Osteocyte (in vitro differentiated cells): Measurements from ENCODE around the gene DIRAS1. TPM values are rescaled to one million over a fixed set of nuclear protein-coding genes. Genes with fewer than 3 reads are reported as not detected.

Experiments used
- DNase-seq: peaks from one replicate; pipeline ENCODE4 v3.0.0; 2021; ENCODE audit warnings: mixed read lengths; ENCODE audit not compliant: unreplicated experiment; ENCODE audit errors: extremely low spot score
- H3K27ac Mint-ChIP-seq: one replicate; pipeline ENCODE4 v1.8.0; 2021; ENCODE audit warnings: mild to moderate bottlenecking, mixed read lengths; ENCODE audit not compliant: unreplicated experiment
- H3K27me3 Mint-ChIP-seq: one replicate; pipeline ENCODE4 v1.8.0; 2021; ENCODE audit warnings: mixed read lengths; ENCODE audit not compliant: unreplicated experiment
- H3K36me3 Mint-ChIP-seq: one replicate; pipeline ENCODE4 v1.8.0; 2021; ENCODE audit warnings: mixed read lengths; ENCODE audit not compliant: unreplicated experiment
- H3K4me1 Mint-ChIP-seq: one replicate; pipeline ENCODE4 v1.8.0; 2021; ENCODE audit warnings: mixed read lengths; ENCODE audit not compliant: unreplicated experiment
- H3K4me3 Mint-ChIP-seq: one replicate; pipeline ENCODE4 v1.8.0; 2021; ENCODE audit warnings: mild to moderate bottlenecking, moderate library complexity, mixed read lengths; ENCODE audit not compliant: unreplicated experiment
- H3K9me3 Mint-ChIP-seq: one replicate; pipeline ENCODE4 v1.8.0; 2021; ENCODE audit warnings: mixed read lengths; ENCODE audit not compliant: unreplicated experiment
- total RNA-seq: library from RNA; stranded (reverse); gene quantifications from 2 replicates; pipeline ENCODE4 v1.2.1, GENCODE V29; 2021
- TF ChIP-seq, protein P1 (sequence below): fragments of 200-600 bp; sonication (generic); IDR thresholded peaks from 2 replicates; pipeline ENCODE4 v1.5.0; 2021; ENCODE audit warnings: antibody characterized with exemption, mild to moderate bottlenecking, moderate library complexity

The DIRAS1 gene
- total RNA-seq, 1 donor from 2014 or later, result 5.8 TPM

DNA sequence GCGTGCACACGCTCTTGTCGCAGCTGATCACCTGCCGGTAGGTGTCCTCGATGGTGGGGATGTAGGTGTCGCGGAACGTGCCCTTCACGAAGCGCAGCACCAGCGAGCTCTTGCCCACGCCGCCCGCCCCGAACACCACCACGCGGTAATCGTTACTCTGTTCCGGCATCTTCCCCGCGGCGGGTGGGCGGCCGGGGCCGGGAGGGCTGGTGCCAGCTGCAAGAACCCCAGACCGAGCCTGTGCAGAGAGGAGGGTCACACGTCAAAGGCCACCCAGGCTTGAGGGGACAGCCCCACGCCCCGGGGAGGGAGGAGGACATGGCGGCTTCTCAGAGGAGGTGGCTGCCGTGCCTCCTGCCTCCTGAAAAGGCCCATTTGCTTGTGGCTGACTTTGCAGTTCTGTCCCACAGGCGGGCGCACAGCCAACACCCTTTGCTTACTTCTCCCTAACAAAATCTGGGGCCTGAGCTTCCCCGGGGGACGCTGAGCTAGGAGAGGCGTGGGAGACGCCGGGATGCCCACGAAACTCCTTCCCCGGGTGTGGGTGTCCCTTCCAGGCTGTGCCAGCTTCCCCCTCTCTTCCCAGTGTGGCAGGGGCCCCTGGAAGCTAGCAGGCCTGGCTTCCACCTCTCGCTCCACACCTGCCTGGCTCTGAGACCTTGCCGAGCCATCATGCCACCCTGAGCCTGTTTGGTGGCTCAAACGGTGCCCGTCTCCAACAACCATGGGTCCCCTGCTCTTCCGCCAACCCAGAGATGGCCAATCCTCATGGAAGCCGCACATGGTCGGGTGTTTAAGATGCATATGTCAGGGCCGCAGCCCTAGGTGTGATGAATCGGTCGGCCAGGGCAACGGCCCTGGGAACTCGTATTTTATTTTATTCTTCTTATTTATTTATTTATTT is 3.3 kb downstream of the DIRAS1 start:
- no peak for DNase-seq
- Mint-ChIP-seq H3K4me3 (no peak overlapping the region), H3K4me1 (peaks cover 17% of the 10 kb centered on the region), H3K9me3 (peaks cover 11% of the 10 kb centered on the region), H3K36me3 (peaks cover 3% of the 10 kb centered on the region), H3K27me3 (no peaks in the 10 kb centered on the region), H3K27ac (no peak overlapping the region)
- TF ChIP-seq, protein P1, sequence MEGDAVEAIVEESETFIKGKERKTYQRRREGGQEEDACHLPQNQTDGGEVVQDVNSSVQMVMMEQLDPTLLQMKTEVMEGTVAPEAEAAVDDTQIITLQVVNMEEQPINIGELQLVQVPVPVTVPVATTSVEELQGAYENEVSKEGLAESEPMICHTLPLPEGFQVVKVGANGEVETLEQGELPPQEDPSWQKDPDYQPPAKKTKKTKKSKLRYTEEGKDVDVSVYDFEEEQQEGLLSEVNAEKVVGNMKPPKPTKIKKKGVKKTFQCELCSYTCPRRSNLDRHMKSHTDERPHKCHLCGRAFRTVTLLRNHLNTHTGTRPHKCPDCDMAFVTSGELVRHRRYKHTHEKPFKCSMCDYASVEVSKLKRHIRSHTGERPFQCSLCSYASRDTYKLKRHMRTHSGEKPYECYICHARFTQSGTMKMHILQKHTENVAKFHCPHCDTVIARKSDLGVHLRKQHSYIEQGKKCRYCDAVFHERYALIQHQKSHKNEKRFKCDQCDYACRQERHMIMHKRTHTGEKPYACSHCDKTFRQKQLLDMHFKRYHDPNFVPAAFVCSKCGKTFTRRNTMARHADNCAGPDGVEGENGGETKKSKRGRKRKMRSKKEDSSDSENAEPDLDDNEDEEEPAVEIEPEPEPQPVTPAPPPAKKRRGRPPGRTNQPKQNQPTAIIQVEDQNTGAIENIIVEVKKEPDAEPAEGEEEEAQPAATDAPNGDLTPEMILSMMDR, result no peak

DNA sequence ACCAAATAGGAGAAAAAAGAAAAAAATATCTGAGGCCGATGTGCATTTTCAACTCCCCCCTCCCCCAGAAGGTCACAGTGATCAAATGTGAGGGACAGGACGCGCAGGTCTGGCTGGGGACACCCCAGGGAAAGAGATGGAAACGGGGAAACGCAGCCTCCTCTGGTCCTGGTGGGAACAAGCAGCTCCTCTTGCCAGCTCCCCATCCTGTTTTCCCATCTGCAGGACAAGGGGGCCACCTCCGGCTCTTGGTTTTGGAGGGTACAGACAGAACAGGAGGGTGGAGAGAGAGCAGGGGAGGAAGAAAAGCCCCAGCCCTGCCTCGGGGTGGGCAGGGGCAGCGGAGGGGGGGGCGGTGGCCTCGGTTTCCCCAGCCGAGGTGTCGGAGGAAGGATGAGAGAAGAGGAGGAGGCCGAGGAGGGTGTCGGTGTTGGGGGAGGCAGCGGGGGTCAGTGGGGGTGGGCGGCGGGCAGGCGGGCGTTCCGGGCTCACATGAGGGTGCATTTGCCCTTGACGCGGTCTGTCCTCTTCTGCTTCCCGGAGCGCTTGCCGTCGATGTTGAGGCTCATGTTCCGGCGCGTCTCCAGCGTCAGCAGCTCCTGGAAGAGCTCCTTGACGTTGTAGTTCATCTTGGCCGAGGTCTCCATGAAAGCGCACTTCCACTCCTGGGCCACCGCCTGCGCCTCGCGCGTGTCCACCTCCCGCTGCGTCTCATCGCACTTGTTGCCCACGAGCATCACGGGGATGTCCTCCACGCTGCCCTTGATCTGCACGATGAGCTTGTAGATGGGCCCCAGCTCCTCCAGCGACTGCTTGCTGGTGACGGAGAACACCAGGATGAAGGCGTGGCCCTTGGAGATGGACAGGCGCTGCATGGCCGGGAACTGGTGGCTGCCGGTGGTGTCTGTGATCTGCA is 4.2 kb downstream of the DIRAS1 start:
- Mint-ChIP-seq H3K27me3 (no peaks in the 10 kb centered on the region), H3K27ac (no peak overlapping the region), H3K9me3 (peaks cover 11% of the 10 kb centered on the region), H3K4me1 (peaks cover 10% of the 10 kb centered on the region), H3K4me3 (no peak overlapping the region), H3K36me3 (peaks cover 3% of the 10 kb centered on the region)
- DNase-seq, result no peak
- TF ChIP-seq, protein P1, result no peak

DNA sequence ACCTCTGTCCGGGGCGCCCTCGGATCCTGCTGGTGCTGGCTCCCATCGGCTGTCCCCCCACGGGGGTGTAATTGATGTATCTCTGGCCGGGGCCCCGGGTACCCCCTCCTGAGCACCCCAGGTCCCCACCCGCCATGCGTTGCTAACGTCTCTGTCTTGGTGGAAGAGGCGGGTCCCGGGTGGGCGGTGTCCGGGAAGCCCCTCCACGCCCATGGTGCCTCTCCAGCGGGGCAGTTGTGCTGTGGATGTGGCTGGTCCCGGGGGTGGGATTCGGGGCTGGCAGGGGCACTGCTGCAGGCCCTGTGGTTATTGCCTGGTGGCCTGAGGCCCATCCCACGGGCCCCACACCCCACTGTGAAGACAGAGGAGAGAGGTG is 4.9 kb downstream of the DIRAS1 start:
- H3K9me3 Mint-ChIP-seq, result peaks cover 11% of the 10 kb centered on the region
- H3K36me3 Mint-ChIP-seq, result peaks cover 3% of the 10 kb centered on the region
- H3K27me3 Mint-ChIP-seq, result no peaks in the 10 kb centered on the region
- no peak for DNase-seq
- TF ChIP-seq, protein P1, result no peak
- no peak overlapping the region for H3K27ac Mint-ChIP-seq
- H3K4me3 Mint-ChIP-seq, result no peak overlapping the region
- H3K4me1 Mint-ChIP-seq, result peaks cover 5% of the 10 kb centered on the region

DNA sequence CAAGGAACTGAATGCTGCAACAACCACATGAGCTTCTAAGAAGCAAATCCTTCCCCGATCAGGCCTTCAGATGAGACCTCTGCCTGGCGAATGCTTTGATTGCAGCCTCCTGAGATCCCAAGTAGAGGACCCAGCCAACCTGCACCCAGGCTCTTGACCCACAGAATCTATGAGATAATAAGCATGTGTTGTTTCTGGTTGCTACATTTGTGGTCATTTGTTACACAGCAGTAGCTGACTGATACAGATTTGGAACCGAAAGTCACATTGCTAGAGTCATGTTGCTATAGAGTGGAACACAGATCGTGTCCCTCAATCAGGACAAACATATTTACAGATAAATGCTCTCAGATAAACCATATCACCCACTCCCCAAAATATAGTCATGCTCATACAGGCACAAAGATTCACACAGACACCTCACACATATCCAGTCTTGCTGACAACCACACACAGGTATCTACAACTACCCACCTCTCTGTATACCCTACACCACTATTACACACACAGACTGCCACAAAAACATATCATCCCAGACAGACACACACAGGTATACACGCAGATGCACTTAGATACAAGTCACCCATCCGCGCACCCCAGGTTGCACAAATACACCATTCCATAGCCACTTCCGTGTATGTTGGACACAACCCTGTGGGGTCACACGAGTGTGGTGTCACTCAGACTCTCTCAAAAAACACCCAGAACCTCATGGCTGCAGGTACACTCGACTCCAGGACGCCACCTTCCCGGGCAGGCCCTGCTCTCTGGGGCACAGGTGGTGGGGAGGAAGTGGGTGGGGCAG is 5.5 kb downstream of the DIRAS1 start:
- Mint-ChIP-seq H3K9me3 (peaks cover 11% of the 10 kb centered on the region), H3K27me3 (no peaks in the 10 kb centered on the region), H3K36me3 (peaks cover 3% of the 10 kb centered on the region), H3K4me1 (peaks cover 5% of the 10 kb centered on the region), H3K27ac (no peak overlapping the region), H3K4me3 (no peak overlapping the region)
- DNase-seq, result no peak
- TF ChIP-seq, protein P1, result no peak
